Adrenal gland (tissue), 5 donors: ENCODE data around the gene CCDC187.

Experiments
- CTCF ChIP-seq, 6 experiments: fragments of 450-650 bp in 4 of 6; fragments of 200-600 bp in 2 of 6; sonication (generic) in 1 of 6; IDR thresholded peaks; 1 replicate in 5 of 6; 2 replicates in 1 of 6; pipeline versions ENCODE4 v1.5.1 to v1.8.0; 2016 to 2021; ENCODE audit warnings: antibody characterized with exemption in 6 of 6, mild to moderate bottlenecking in 2 of 6, moderate library complexity in 1 of 6
- POLR2A ChIP-seq, 2 donors: fragments of 450-650 bp; IDR thresholded peaks; one replicate each; pipeline ENCODE4 v1.6.1; 2017; ENCODE audit warnings: antibody characterized with exemption in 2 of 2, mild to moderate bottlenecking in 2 of 2, moderate library complexity in 1 of 2
- donor health status: DM: no; HTN: no; CAD: no.

- TF ChIP-seq CTCF (IDR thresholded peaks at IDR 0.05): no peak
- no peak for TF ChIP-seq POLR2A (IDR thresholded peaks at IDR 0.05)
These were observed 94.1 kb downstream of the CCDC187 start for GRCh38 chr9:136209786-136210185.
